ENCODE results near the gene REXO4. TPM values are rescaled to one million over a fixed set of nuclear protein-coding genes. Genes with fewer than 3 reads are reported as not detected.

The REXO4 gene
- total and polyA plus RNA-seq, 2 of the 8 experiments (the other 6 are each of a cell fraction or from before 2014, with no cell fraction given) = 19.1 to 38.3 TPM

DNA sequence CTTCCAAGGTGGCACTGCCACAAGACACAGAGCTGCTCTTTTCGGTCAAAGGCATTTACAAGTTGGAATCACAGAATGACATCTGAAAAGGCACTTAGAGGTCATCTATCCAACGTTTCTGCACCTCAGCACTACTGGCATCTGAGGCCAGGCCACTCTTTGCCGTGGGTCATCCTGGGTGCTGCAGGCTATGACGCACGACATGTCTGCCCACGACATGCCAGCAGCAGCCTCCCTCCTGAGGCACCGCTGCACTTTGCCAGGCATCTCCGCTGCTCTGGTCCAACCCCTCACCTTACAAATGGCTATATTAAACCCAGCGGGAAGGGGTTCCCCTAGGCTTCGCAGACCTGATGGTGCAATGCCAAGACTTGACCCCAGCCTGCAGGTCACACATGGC is 50.0 kb downstream of the REXO4 start:
- FAIRE-seq (no peak), DNase-seq (ENCODE audit: low read depth in 1 of 2, low spot score in 2 of 2) (no peak)
- no peak overlapping the region for H4K8ac ChIP-seq (ENCODE audit: extremely low read depth, insufficient read depth, low read length)
- no peaks in the 10 kb centered on the region for H3K9me3 ChIP-seq (ENCODE audit: insufficient read depth in 2 of 2, low read depth in 1 of 2, low read length in 1 of 2)
- H2BK15ac ChIP-seq (ENCODE audit: low read length) = no peak overlapping the region
- peaks cover 13 to 45% (median 37%) of the 10 kb centered on the region in 4 experiments for H3K36me3 ChIP-seq (ENCODE audit: control insufficient read depth in 2 of 4, insufficient read depth in 4 of 4, low read length in 3 of 4)
- no peak overlapping the region for H3K27ac ChIP-seq (ENCODE audit: low read depth, low read length)
- peaks cover 16 to 64% of the 10 kb centered on the region in 2 experiments; a peak in 3 of 4 replicates for H3K79me2 ChIP-seq (ENCODE audit: control insufficient read depth in 1 of 2, insufficient read depth in 2 of 2, low read length in 2 of 2)
- no peak overlapping the region for H2BK120ac ChIP-seq (replicated peaks; ENCODE audit: low read depth, low read length)
- ChIA-PET POLR2A (ENCODE audit: partially characterized antibody) (interaction anchor here (1.0 to 19.9 kb wide), 4 partner anchors 12 to 33 kb away, joined by 3 to 461 read pairs (median 3); partner anchors contain the start of genes MED22, RPL7A, SURF1 and SURF2), CTCF (ENCODE audit: partially characterized antibody) (interaction anchor here (0.9 to 10.1 kb wide), 6 partner anchors 10 to 41 kb away, joined by 3 to 90 read pairs (median 4); partner anchors contain the start of genes SURF1 and SURF2)
- no peak overlapping the region for H2BK20ac ChIP-seq (ENCODE audit: low read length)
- no peak overlapping the region for H4K91ac ChIP-seq (replicated peaks; ENCODE audit: insufficient read length, low read length)
- peak overlapping the region; percentile 41; the same call in 1 of the 2 replicates for H2BK5ac ChIP-seq (ENCODE audit: low read depth, low read length)
- H4K5ac ChIP-seq (ENCODE audit: insufficient read length, low read depth, low read length) = no peak overlapping the region
- H3K79me1 ChIP-seq (ENCODE audit: low read depth, low read length) = peaks cover 38% of the 10 kb centered on the region
- WGBS, 2 experiments (ENCODE audit: extremely low coverage in 1 of 2, insufficient coverage in 1 of 2, insufficient read length in 1 of 2, insufficient replicate concordance in 2 of 2, low coverage in 1 of 2, low lambda C conversion rate in 2 of 2, missing lambda C conversion rate in 1 of 2) = 93% methylated on average over 10 of the region's 10 CpGs; no CpG with 5 or more reads in 1 of the 2 experiments
- H2AK5ac ChIP-seq (ENCODE audit: low read depth, low read length) = no peak overlapping the region
- H3K4me2 ChIP-seq (ENCODE audit: insufficient read depth in 1 of 2, low read depth in 2 of 2, low read length in 2 of 2) = no peak overlapping the region
- no peaks in the 10 kb centered on the region; a peak in 1 of 7 replicates for H3K4me1 ChIP-seq (replicated peaks in 1 of 4; ENCODE audit: control insufficient read depth in 3 of 4, insufficient read depth in 4 of 4, low read length in 3 of 4)
- no peak overlapping the region for H3K4ac ChIP-seq (replicated peaks; ENCODE audit: insufficient read length, low read depth, low read length)
- no peak overlapping the region for H2AFZ ChIP-seq (ENCODE audit: low read length)
- peaks cover 43 to 61% of the 10 kb centered on the region in 2 experiments for H4K20me1 ChIP-seq (replicated peaks in 1 of 2; ENCODE audit: control insufficient read depth in 1 of 2, insufficient read depth in 2 of 2, low read length in 2 of 2)
- H3K18ac ChIP-seq (ENCODE audit: extremely low read depth, low read length) = no peak overlapping the region
- no peak overlapping the region for H2BK12ac ChIP-seq (ENCODE audit: low read depth, low read length)
- no peak overlapping the region for H3K9ac ChIP-seq (replicated peaks in 1 of 4; ENCODE audit: extremely low read depth in 1 of 4, low read depth in 3 of 4, low read length in 3 of 4)
- H3K56ac ChIP-seq (replicated peaks; ENCODE audit: insufficient read length, low read depth, low read length) = no peak overlapping the region
- no peak overlapping the region for H3K4me3 ChIP-seq (ENCODE audit: extremely low read depth in 1 of 4, insufficient read depth in 2 of 4, low read depth in 3 of 4, low read length in 4 of 4)
- H3K14ac ChIP-seq (ENCODE audit: insufficient read length) = no peak overlapping the region
- no peaks in the 10 kb centered on the region for H3K27me3 ChIP-seq (replicated peaks in 1 of 4; ENCODE audit: control insufficient read depth in 3 of 4, extremely low read depth in 1 of 4, insufficient read depth in 3 of 4, low read length in 3 of 4)
- H3K23me2 ChIP-seq (ENCODE audit: low read depth, low read length) = no peaks in the 10 kb centered on the region
- no peak overlapping the region for H3K23ac ChIP-seq (ENCODE audit: insufficient read length)
- TF ChIP-seq CBX8 (IDR thresholded peaks at IDR 0.05; ENCODE audit: borderline replicate concordance, low read depth, low read length) (no peak), ZNF274 (IDR thresholded peaks at IDR 0.05; ENCODE audit: borderline replicate concordance, extremely low read depth, low read length) (no peak), EGR1 (IDR thresholded peaks at IDR 0.05; ENCODE audit: borderline replicate concordance, low read depth, low read length) (no peak), POLR2A (IDR thresholded peaks at IDR 0.05; ENCODE audit: control extremely low read depth in 1 of 2, low read depth in 2 of 2, low read length in 2 of 2) (no peak), JUND (IDR thresholded peaks at IDR 0.05; ENCODE audit: low read length) (no peak), PHF8 (conservative IDR thresholded peaks at IDR 0.05; ENCODE audit: low read depth, low read length) (no peak)
- TF ChIP-seq, protein P1, sequence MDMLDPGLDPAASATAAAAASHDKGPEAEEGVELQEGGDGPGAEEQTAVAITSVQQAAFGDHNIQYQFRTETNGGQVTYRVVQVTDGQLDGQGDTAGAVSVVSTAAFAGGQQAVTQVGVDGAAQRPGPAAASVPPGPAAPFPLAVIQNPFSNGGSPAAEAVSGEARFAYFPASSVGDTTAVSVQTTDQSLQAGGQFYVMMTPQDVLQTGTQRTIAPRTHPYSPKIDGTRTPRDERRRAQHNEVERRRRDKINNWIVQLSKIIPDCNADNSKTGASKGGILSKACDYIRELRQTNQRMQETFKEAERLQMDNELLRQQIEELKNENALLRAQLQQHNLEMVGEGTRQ (IDR thresholded peaks at IDR 0.05; ENCODE audit: low read length) = no peak

All from H1 (cell line).